Muscle layer of duodenum (tissue), 2 donors: Measurements from ENCODE around the gene SIGMAR1.
A peak's percentile ranks its signal among the peaks of the same experiment; 100 is the strongest.

Experiments
- H3K27ac ChIP-seq: one replicate; pipeline ENCODE4 v1.7.0; 2013; ENCODE audit warnings: mild to moderate bottlenecking, low read length
- H3K27me3 ChIP-seq: one replicate; pipeline ENCODE4 v1.7.0; 2013; ENCODE audit warnings: low read depth, mild to moderate bottlenecking, control low read depth, low read length
- H3K36me3 ChIP-seq, 2 donors: one replicate each; pipeline ENCODE4 v1.7.0; 2013; ENCODE audit warnings: low read length in 2 of 2, control low read depth in 1 of 2, mild to moderate bottlenecking in 1 of 2; ENCODE audit not compliant: insufficient read depth in 2 of 2, control insufficient read depth in 1 of 2
- H3K4me1 ChIP-seq, 2 donors: one replicate each; pipeline ENCODE4 v1.7.0; 2013; ENCODE audit warnings: low read length in 2 of 2, mild to moderate bottlenecking in 2 of 2, control low read depth in 1 of 2, moderate library complexity in 1 of 2; ENCODE audit not compliant: insufficient read depth in 2 of 2, control insufficient read depth in 1 of 2
- H3K4me3 ChIP-seq, 2 donors: one replicate each; pipeline ENCODE4 v1.7.0; 2013; ENCODE audit warnings: low read length in 2 of 2, low read depth in 1 of 2, mild to moderate bottlenecking in 1 of 2
- H3K9me3 ChIP-seq, 2 donors: one replicate each; pipeline ENCODE4 v1.7.0; 2013; ENCODE audit warnings: low read length in 2 of 2, control low read depth in 1 of 2, mild to moderate bottlenecking in 1 of 2; ENCODE audit not compliant: control insufficient read depth in 1 of 2
- donor health status: healthy.

The SIGMAR1 gene

GRCh38 chr9:34594177-34594576, 43.4 kb downstream of the SIGMAR1 start:
- Histone ChIP-seq H3K4me1 (peaks cover 0 to 39% of the 10 kb centered on the region in 2 donors), H3K4me3 (no peak overlapping the region), H3K27me3 (peaks cover 19% of the 10 kb centered on the region), H3K27ac (no peak overlapping the region), H3K36me3 (no peaks in the 10 kb centered on the region), H3K9me3 (no peaks in the 10 kb centered on the region)

- peaks cover 29% of the 10 kb centered on the region for H3K27me3 ChIP-seq
- H3K4me3 ChIP-seq, result no peak overlapping the region
- H3K4me1 ChIP-seq, result peaks cover 0 to 49% of the 10 kb centered on the region in 2 donors
- no peaks in the 10 kb centered on the region for H3K36me3 ChIP-seq
- no peaks in the 10 kb centered on the region for H3K9me3 ChIP-seq
- no peak overlapping the region for H3K27ac ChIP-seq
Measured at GRCh38 chr9:34592895-34593601, 44.5 kb downstream of the SIGMAR1 start.

GRCh38 chr9:34591917-34592866, 45.4 kb downstream of the SIGMAR1 start:
- Histone ChIP-seq H3K9me3 (no peaks in the 10 kb centered on the region), H3K36me3 (no peaks in the 10 kb centered on the region), H3K4me3 (no peak overlapping the region), H3K4me1 (peaks cover 0 to 49% of the 10 kb centered on the region in 2 donors), H3K27me3 (peaks cover 38% of the 10 kb centered on the region), H3K27ac (no peak overlapping the region)

- H3K27me3 ChIP-seq, result peaks cover 44% of the 10 kb centered on the region
- no peak overlapping the region for H3K27ac ChIP-seq
- peak overlapping the region; percentile 33 to 67 for H3K4me3 ChIP-seq
- peaks cover 0 to 49% of the 10 kb centered on the region in 2 donors for H3K4me1 ChIP-seq
- no peaks in the 10 kb centered on the region for H3K9me3 ChIP-seq
- no peaks in the 10 kb centered on the region for H3K36me3 ChIP-seq
Measured at GRCh38 chr9:34591248-34591916, 46.2 kb downstream of the SIGMAR1 start.

GRCh38 chr9:34590381-34591247, 47.0 kb downstream of the SIGMAR1 start:
- Histone ChIP-seq H3K36me3 (no peaks in the 10 kb centered on the region), H3K4me3 (peak overlapping the region; percentile 33 to 67), H3K9me3 (no peaks in the 10 kb centered on the region), H3K27ac (no peak overlapping the region), H3K27me3 (peaks cover 52% of the 10 kb centered on the region), H3K4me1 (peaks cover 0 to 49% of the 10 kb centered on the region in 2 donors)

GRCh38 chr9:34589636-34590380, 47.8 kb downstream of the SIGMAR1 start, which contains the start of gene CNTFR:
TSS of gene CNTFR (minus strand) at chr9:34589724. CDS start at chr9:34568981, 20,743 bp downstream.
- Histone ChIP-seq H3K27me3 (peaks cover 58% of the 10 kb centered on the region), H3K4me1 (peaks cover 0 to 49% of the 10 kb centered on the region in 2 donors), H3K9me3 (no peaks in the 10 kb centered on the region), H3K36me3 (no peaks in the 10 kb centered on the region), H3K4me3 (peak within 1 kb of the TSS; percentile 33 to 67), H3K27ac (no peak within 1 kb of the TSS)

- H3K9me3 ChIP-seq, result no peaks in the 10 kb centered on the region
- peaks cover 0 to 49% of the 10 kb centered on the region in 2 donors for H3K4me1 ChIP-seq
- no peak overlapping the region for H3K27ac ChIP-seq
- H3K36me3 ChIP-seq, result no peaks in the 10 kb centered on the region
- peaks cover 62% of the 10 kb centered on the region for H3K27me3 ChIP-seq
- peak overlapping the region; percentile 30 to 67 for H3K4me3 ChIP-seq
Measured at GRCh38 chr9:34588671-34589635, 48.6 kb downstream of the SIGMAR1 start.

- Histone ChIP-seq H3K4me1 (peaks cover 0 to 38% of the 10 kb centered on the region in 2 donors), H3K36me3 (no peaks in the 10 kb centered on the region), H3K27me3 (peaks cover 58% of the 10 kb centered on the region), H3K9me3 (no peaks in the 10 kb centered on the region), H3K4me3 (no peak overlapping the region), H3K27ac (no peak overlapping the region)
Measured at GRCh38 chr9:34587271-34587670, 50.3 kb downstream of the SIGMAR1 start.

GRCh38 chr9:34585946-34586669, 51.5 kb downstream of the SIGMAR1 start:
- H3K4me1 ChIP-seq, result peaks cover 0 to 27% of the 10 kb centered on the region in 2 donors
- peaks cover 54% of the 10 kb centered on the region for H3K27me3 ChIP-seq

More at GRCh38 chr9:34585946-34586669, 51.5 kb downstream of the SIGMAR1 start:
- H3K4me3 ChIP-seq, result no peak overlapping the region
- no peak overlapping the region for H3K27ac ChIP-seq
- H3K36me3 ChIP-seq, result no peaks in the 10 kb centered on the region
- no peaks in the 10 kb centered on the region for H3K9me3 ChIP-seq
